Stimulated activated CD8-positive, alpha-beta memory T cell treated with anti-CD3 and anti-CD28 coated beads, Interleukin-2, amount 100 ng/mL, for 48 hours (primary cell): ENCODE measurements around the gene ASAP3.
A peak's percentile ranks its signal among the peaks of the same experiment; 100 is the strongest.

Experiments
- DNase-seq, 2 donors: peaks; one replicate each; pipeline ENCODE4 v3.0.0-alpha.2; 2020; ENCODE audit warnings: low read depth in 2 of 2

Gene ASAP3

GRCh38 chr1:23483321-23484252 is at the start of gene ASAP3:
TSS of gene ASAP3 (minus strand) at chr1:23484179. CDS start at chr1:23484133, 46 bp downstream.
- DNase-seq, result no peak

GRCh38 chr1:23533246-23534023 is 49.5 kb upstream of the ASAP3 start:
- no peak for DNase-seq

- no peak for DNase-seq
Observed at GRCh38 chr1:23531562-23532094, 47.6 kb upstream of the ASAP3 start.

GRCh38 chr1:23530747-23531561 is 47.0 kb upstream of the ASAP3 start, which contains the start of gene E2F2:
TSS of gene E2F2 (minus strand) at chr1:23531233. CDS start at chr1:23530793, 440 bp downstream.
- DNase-seq, result peak; percentile 71 to 74

- DNase-seq, result no peak
Observed at GRCh38 chr1:23530087-23530746, 46.2 kb upstream of the ASAP3 start.

GRCh38 chr1:23529146-23530086 is 45.4 kb upstream of the ASAP3 start:
- DNase-seq, result no peak

- peak; percentile 68 to 75 for DNase-seq
Observed at GRCh38 chr1:23528250-23528978, 44.4 kb upstream of the ASAP3 start.

GRCh38 chr1:23527900-23528249 is 43.9 kb upstream of the ASAP3 start:
- DNase-seq, result no peak

GRCh38 chr1:23527366-23527765 is 43.4 kb upstream of the ASAP3 start:
- no peak for DNase-seq

GRCh38 chr1:23526329-23527041 is 42.5 kb upstream of the ASAP3 start:
- no peak for DNase-seq

- DNase-seq, result no peak
Observed at GRCh38 chr1:23525558-23526250, 41.7 kb upstream of the ASAP3 start.

- DNase-seq, result no peak
Observed at GRCh38 chr1:23524716-23525401, 40.9 kb upstream of the ASAP3 start.

- no peak for DNase-seq
Observed at GRCh38 chr1:23524163-23524562, 40.2 kb upstream of the ASAP3 start.

- DNase-seq, result no peak
Observed at GRCh38 chr1:23522244-23522982, 38.4 kb upstream of the ASAP3 start.

- DNase-seq, result no peak
Observed at GRCh38 chr1:23521588-23521987, 37.6 kb upstream of the ASAP3 start.

- no peak for DNase-seq
Observed at GRCh38 chr1:23517581-23517980, 33.6 kb upstream of the ASAP3 start.

- no peak for DNase-seq
Observed at GRCh38 chr1:23515905-23516304, 31.9 kb upstream of the ASAP3 start.
